ENCODE data around the gene HSFX2.
"Not testable (repeated sequence)": the region's sequence is repeated elsewhere in the genome, so short reads cannot be mapped to it uniquely, and the experiment has no call there.

Gene HSFX2

GRCh38 chrX:149607699-149608098 lies 12.6 kb upstream of the HSFX2 start:
- Histone ChIP-seq H3K9me3 (ENCODE audit: insufficient read depth, low read depth, low read length) (no peaks in the 10 kb centered on the region), H3F3A (ENCODE audit: low read depth) (no peaks in the 10 kb centered on the region)
- no peak for TF ChIP-seq EZH2phosphoT487 (IDR thresholded peaks at IDR 0.05; ENCODE audit: borderline replicate concordance)
- TF ChIP-seq CTCF (conservative IDR thresholded peaks at IDR 0.05; ENCODE audit: low read length), result no peak

GRCh38 chrX:149605248-149605885 lies 10.3 kb upstream of the HSFX2 start:
- not testable (repeated sequence) for H4K20me1 ChIP-seq (ENCODE audit: insufficient read depth, low read length, poor library complexity, severe bottlenecking); H2AFZ ChIP-seq (ENCODE audit: low read length); H3K9me2 ChIP-seq (replicated peaks; ENCODE audit: low read depth, low read length); H3K9ac ChIP-seq (ENCODE audit: low read depth, low read length, poor library complexity, severe bottlenecking); H3K4me3 ChIP-seq (ENCODE audit: low read length, poor library complexity, severe bottlenecking); H3F3A ChIP-seq (ENCODE audit: low read depth); H3K4me1 ChIP-seq (ENCODE audit: insufficient read depth, low read length, poor library complexity, severe bottlenecking); H3K9me3 ChIP-seq (ENCODE audit: insufficient read depth, low read depth, low read length); H3K4me2 ChIP-seq (ENCODE audit: low read depth, low read length, poor library complexity, severe bottlenecking); H3K27me3 ChIP-seq (ENCODE audit: insufficient read depth, low read length, poor library complexity, severe bottlenecking); H3K79me2 ChIP-seq (ENCODE audit: insufficient read depth, low read length)
- H3K36me3 ChIP-seq (ENCODE audit: insufficient read depth, low read length), result peaks cover 21% of the 10 kb centered on the region; the same call in 1 of the 2 replicates

More at GRCh38 chrX:149607699-149608098, 12.6 kb upstream of the HSFX2 start:
- no peaks in the 10 kb centered on the region for H4K20me1 ChIP-seq (ENCODE audit: insufficient read depth, low read length, poor library complexity, severe bottlenecking)
- H3K4me2 ChIP-seq (ENCODE audit: low read depth, low read length, poor library complexity, severe bottlenecking), result no peak overlapping the region
- H3K9ac ChIP-seq (ENCODE audit: low read depth, low read length, poor library complexity, severe bottlenecking), result no peak overlapping the region
- no peak overlapping the region for H3K4me3 ChIP-seq (ENCODE audit: low read length, poor library complexity, severe bottlenecking)
- peaks cover 2% of the 10 kb centered on the region; the same call in 1 of the 2 replicates for H3K79me2 ChIP-seq (ENCODE audit: insufficient read depth, low read length)
- no peak overlapping the region for H2AFZ ChIP-seq (ENCODE audit: low read length)
- H3K27me3 ChIP-seq (ENCODE audit: insufficient read depth, low read length, poor library complexity, severe bottlenecking), result no peaks in the 10 kb centered on the region
- H3K9me2 ChIP-seq (replicated peaks; ENCODE audit: low read depth, low read length), result no peaks in the 10 kb centered on the region
- H3K4me1 ChIP-seq (ENCODE audit: insufficient read depth, low read length, poor library complexity, severe bottlenecking), result no peaks in the 10 kb centered on the region
- peaks cover 21% of the 10 kb centered on the region; the same call in 1 of the 2 replicates for H3K36me3 ChIP-seq (ENCODE audit: insufficient read depth, low read length)

GRCh38 chrX:149598603-149599002 lies 3.5 kb upstream of the HSFX2 start:
- not testable (repeated sequence) for H3K4me3 ChIP-seq (ENCODE audit: low read length, poor library complexity, severe bottlenecking); H3K79me2 ChIP-seq (ENCODE audit: insufficient read depth, low read length)

GRCh38 chrX:149595943-149596342 lies 829 bp upstream of the HSFX2 start:
- not testable (repeated sequence) for H2AFZ ChIP-seq (ENCODE audit: low read length); H4K20me1 ChIP-seq (ENCODE audit: insufficient read depth, low read length, poor library complexity, severe bottlenecking); H3K79me2 ChIP-seq (ENCODE audit: insufficient read depth, low read length); H3K9ac ChIP-seq (ENCODE audit: low read depth, low read length, poor library complexity, severe bottlenecking); H3K9me2 ChIP-seq (replicated peaks; ENCODE audit: low read depth, low read length); H3K27me3 ChIP-seq (ENCODE audit: insufficient read depth, low read length, poor library complexity, severe bottlenecking); H3F3A ChIP-seq (ENCODE audit: low read depth); H3K4me2 ChIP-seq (ENCODE audit: low read depth, low read length, poor library complexity, severe bottlenecking); H3K4me3 ChIP-seq (ENCODE audit: low read length, poor library complexity, severe bottlenecking); H3K9me3 ChIP-seq (ENCODE audit: insufficient read depth, low read depth, low read length); H3K36me3 ChIP-seq (ENCODE audit: insufficient read depth, low read length); H3K4me1 ChIP-seq (ENCODE audit: insufficient read depth, low read length, poor library complexity, severe bottlenecking)

More at GRCh38 chrX:149598603-149599002, 3.5 kb upstream of the HSFX2 start:
- not testable (repeated sequence) for H2AFZ ChIP-seq (ENCODE audit: low read length); H4K20me1 ChIP-seq (ENCODE audit: insufficient read depth, low read length, poor library complexity, severe bottlenecking); H3K36me3 ChIP-seq (ENCODE audit: insufficient read depth, low read length); H3K27me3 ChIP-seq (ENCODE audit: insufficient read depth, low read length, poor library complexity, severe bottlenecking); H3F3A ChIP-seq (ENCODE audit: low read depth); H3K9ac ChIP-seq (ENCODE audit: low read depth, low read length, poor library complexity, severe bottlenecking); H3K4me1 ChIP-seq (ENCODE audit: insufficient read depth, low read length, poor library complexity, severe bottlenecking); H3K4me2 ChIP-seq (ENCODE audit: low read depth, low read length, poor library complexity, severe bottlenecking); H3K9me2 ChIP-seq (replicated peaks; ENCODE audit: low read depth, low read length); H3K9me3 ChIP-seq (ENCODE audit: insufficient read depth, low read depth, low read length)

- not testable (repeated sequence) for H3K9me2 ChIP-seq (replicated peaks; ENCODE audit: low read depth, low read length); H3K4me3 ChIP-seq (ENCODE audit: low read length, poor library complexity, severe bottlenecking); H4K20me1 ChIP-seq (ENCODE audit: insufficient read depth, low read length, poor library complexity, severe bottlenecking); H3K4me2 ChIP-seq (ENCODE audit: low read depth, low read length, poor library complexity, severe bottlenecking); H3F3A ChIP-seq (ENCODE audit: low read depth); H3K79me2 ChIP-seq (ENCODE audit: insufficient read depth, low read length); H2AFZ ChIP-seq (ENCODE audit: low read length); H3K9me3 ChIP-seq (ENCODE audit: insufficient read depth, low read depth, low read length); H3K9ac ChIP-seq (ENCODE audit: low read depth, low read length, poor library complexity, severe bottlenecking); H3K36me3 ChIP-seq (ENCODE audit: insufficient read depth, low read length); H3K27me3 ChIP-seq (ENCODE audit: insufficient read depth, low read length, poor library complexity, severe bottlenecking); H3K4me1 ChIP-seq (ENCODE audit: insufficient read depth, low read length, poor library complexity, severe bottlenecking)
Observed at GRCh38 chrX:149590993-149591392, 4.1 kb downstream of the HSFX2 start.

GRCh38 chrX:149587359-149587758 lies 7.8 kb downstream of the HSFX2 start, which contains the start of gene MAGEA9B:
TSS of gene MAGEA9B (minus strand) at chrX:149587459. CDS start at chrX:149583179, 4,280 bp downstream.
- not testable (repeated sequence) for H3K9me3 ChIP-seq (ENCODE audit: insufficient read depth, low read depth, low read length); H3K9me2 ChIP-seq (replicated peaks; ENCODE audit: low read depth, low read length); H3F3A ChIP-seq (ENCODE audit: low read depth); H2AFZ ChIP-seq (ENCODE audit: low read length); H4K20me1 ChIP-seq (ENCODE audit: insufficient read depth, low read length, poor library complexity, severe bottlenecking); H3K4me1 ChIP-seq (ENCODE audit: insufficient read depth, low read length, poor library complexity, severe bottlenecking); H3K36me3 ChIP-seq (ENCODE audit: insufficient read depth, low read length); H3K79me2 ChIP-seq (ENCODE audit: insufficient read depth, low read length); H3K27me3 ChIP-seq (ENCODE audit: insufficient read depth, low read length, poor library complexity, severe bottlenecking); H3K4me2 ChIP-seq (ENCODE audit: low read depth, low read length, poor library complexity, severe bottlenecking); H3K4me3 ChIP-seq (ENCODE audit: low read length, poor library complexity, severe bottlenecking); H3K9ac ChIP-seq (ENCODE audit: low read depth, low read length, poor library complexity, severe bottlenecking)

- H4K20me1 ChIP-seq (ENCODE audit: insufficient read depth, low read length, poor library complexity, severe bottlenecking); H2AFZ ChIP-seq (ENCODE audit: low read length); H3K9me3 ChIP-seq (ENCODE audit: insufficient read depth, low read depth, low read length); H3K9me2 ChIP-seq (replicated peaks; ENCODE audit: low read depth, low read length); H3K9ac ChIP-seq (ENCODE audit: low read depth, low read length, poor library complexity, severe bottlenecking); H3K4me3 ChIP-seq (ENCODE audit: low read length, poor library complexity, severe bottlenecking); H3K27me3 ChIP-seq (ENCODE audit: insufficient read depth, low read length, poor library complexity, severe bottlenecking); H3K79me2 ChIP-seq (ENCODE audit: insufficient read depth, low read length); H3F3A ChIP-seq (ENCODE audit: low read depth); H3K36me3 ChIP-seq (ENCODE audit: insufficient read depth, low read length); H3K4me1 ChIP-seq (ENCODE audit: insufficient read depth, low read length, poor library complexity, severe bottlenecking); H3K4me2 ChIP-seq (ENCODE audit: low read depth, low read length, poor library complexity, severe bottlenecking): not testable (repeated sequence)
Observed at GRCh38 chrX:149585631-149586030, 9.5 kb downstream of the HSFX2 start.
